K562 (cell line): ENCODE results near the gene NAA40. TPM values are rescaled to one million over a fixed set of nuclear protein-coding genes. Genes with fewer than 3 reads are reported as not detected.

Experiments
- CREM ChIP-seq: IDR thresholded peaks from 2 replicates; pipeline ENCODE4 v1.6.1; 2014; ENCODE audit warnings: antibody characterized with exemption, low read depth
- GABPB1 ChIP-seq: sonication (generic); formaldehyde crosslinking; IDR thresholded peaks from 2 replicates; pipeline ENCODE4 v1.8.0; 2022; ENCODE audit warnings: mild to moderate bottlenecking, missing genetic modification reagents
- HDAC1 ChIP-seq, 2 experiments: fragments of 450-650 bp; IDR thresholded peaks; 2 replicates each; pipeline ENCODE4 v1.6.1; 2016 to 2017; ENCODE audit warnings: inconsistent platforms in 1 of 2, mild to moderate bottlenecking in 1 of 2, moderate library complexity in 1 of 2
- JUND ChIP-seq, 2 experiments: IDR thresholded peaks; 2 replicates in 1 of 2; 3 replicates in 1 of 2; pipeline ENCODE4 v1.6.1; 2011; ENCODE audit warnings: borderline replicate concordance in 2 of 2, low read depth in 2 of 2, low read length in 2 of 2, improper control_type of control experiment in 1 of 2, missing biosample characterization in 1 of 2, missing genetic modification characterization in 1 of 2, missing genetic modification reagents in 1 of 2
- KDM5B ChIP-seq: fragments of 200-600 bp; sonication (generic); IDR thresholded peaks from 2 replicates; pipeline ENCODE4 v1.6.1; 2012; ENCODE audit warnings: low read depth, mild to moderate bottlenecking, moderate library complexity, low read length, control low read depth, inconsistent platforms; ENCODE audit not compliant: insufficient replicate concordance
- L3MBTL2 ChIP-seq: fragments of 450-650 bp; IDR thresholded peaks from 2 replicates; pipeline ENCODE4 v1.6.1; 2016; ENCODE audit warnings: mild to moderate bottlenecking, moderate library complexity
- MIER1 ChIP-seq: fragments of 450-650 bp; IDR thresholded peaks from 2 replicates; pipeline ENCODE4 v1.6.1; 2016; ENCODE audit warnings: antibody characterized with exemption, mild to moderate bottlenecking, low read depth
- NR1H2 ChIP-seq: sonication (generic); formaldehyde crosslinking; IDR thresholded peaks from 2 replicates; pipeline ENCODE4 v1.4.0; 2020; ENCODE audit warnings: mild to moderate bottlenecking, missing genetic modification reagents
- RBM22 ChIP-seq: fragments of 200-400 bp; formaldehyde crosslinking; IDR thresholded peaks from 2 replicates; pipeline ENCODE4 v1.6.1; 2018; ENCODE audit warnings: low read length, low read depth; ENCODE audit not compliant: poor library complexity, severe bottlenecking
- SIN3A ChIP-seq, 2 experiments: fragments of 150-350 bp in 1 of 2; IDR thresholded peaks; 2 replicates each; pipeline ENCODE4 v1.6.1; 2011 to 2016; ENCODE audit warnings: borderline replicate concordance in 2 of 2, low read depth in 2 of 2, low read length in 2 of 2, mild to moderate bottlenecking in 2 of 2, moderate library complexity in 2 of 2; ENCODE audit not compliant: control insufficient read depth in 1 of 2
- TAF1 ChIP-seq: IDR thresholded peaks from 2 replicates; pipeline ENCODE4 v1.6.1; 2011; ENCODE audit warnings: mild to moderate bottlenecking, low read length, moderate library complexity; ENCODE audit not compliant: insufficient read depth, control insufficient read depth, severe bottlenecking; ENCODE audit errors: extremely low read depth
- TBL1XR1 ChIP-seq, 2 experiments: IDR thresholded peaks; 2 replicates each; pipeline ENCODE4 v1.6.1; 2012; ENCODE audit warnings: improper control_type of control experiment in 2 of 2, low read length in 2 of 2, mild to moderate bottlenecking in 1 of 2
- ZNF263 ChIP-seq: sonication (generic); formaldehyde crosslinking; IDR thresholded peaks from 2 replicates; pipeline ENCODE4 v1.8.0; 2022; ENCODE audit warnings: mild to moderate bottlenecking, missing genetic modification reagents, borderline replicate concordance
- polyA plus RNA-seq, 8 experiments: library from polyadenylated mRNA; depleted of rRNA in 4 of 8; stranded (reverse) in 5 of 8; unstranded in 3 of 8; fragments of >200 nt; fragmentation: Nextera tagmentation in 2 of 8; fragmentation: Illumina TruSeq in 1 of 8; extraction: Ambion mirVana in 2 of 8; extraction: Trizol in 1 of 8; gene quantifications; 2 replicates each; pipeline versions ENCODE4 v1.2.1 to v1.2.3, GENCODE V29; 2011 to 2014; ENCODE audit warnings: inconsistent platforms in 1 of 8, missing spikeins in 1 of 8
- total RNA-seq, 7 experiments: library from RNA; depleted of rRNA in 6 of 7; stranded (reverse); fragments of >200 nt in 6 of 7; fragmentation: Illumina TruSeq in 2 of 7; extraction: Trizol in 2 of 7; gene quantifications; 2 replicates each; pipeline versions ENCODE4 v1.2.1 to v1.2.3, GENCODE V29; 2011 to 2021; ENCODE audit warnings: low replicate concordance in 1 of 7
- TF ChIP-seq, protein P1 (sequence below), 2 experiments: fragments of 450-650 bp; conservative IDR thresholded peaks; 2 replicates each; pipeline ENCODE4 v1.6.1; 2017; ENCODE audit warnings: mild to moderate bottlenecking in 2 of 2, moderate library complexity in 2 of 2
- TF ChIP-seq, protein P2 (sequence below): IDR thresholded peaks from 2 replicates; pipeline ENCODE4 v1.6.1; 2014; ENCODE audit warnings: antibody characterized with exemption
- TF ChIP-seq, protein P3 (sequence below): conservative IDR thresholded peaks from 2 replicates; pipeline ENCODE4 v1.6.1; 2011; ENCODE audit warnings: low read depth, mild to moderate bottlenecking, low read length; ENCODE audit not compliant: control insufficient read depth
- TF ChIP-seq, protein P4 (sequence below): sonication (generic); formaldehyde crosslinking; IDR thresholded peaks from 2 replicates; pipeline ENCODE4 v1.5.0; 2020; ENCODE audit warnings: missing genetic modification reagents
- TF ChIP-seq, protein P5 (sequence below): fragments of 250-450 bp; sonication (Bioruptor Pico); IDR thresholded peaks from 2 replicates; pipeline ENCODE4 v1.4.0; 2020

The NAA40 gene
- total and polyA plus RNA-seq, 9 of the 15 experiments (the other 6 are each of a cell fraction or from before 2014, with no cell fraction given), result 6.2 to 39.0 (median 23.1) TPM

DNA sequence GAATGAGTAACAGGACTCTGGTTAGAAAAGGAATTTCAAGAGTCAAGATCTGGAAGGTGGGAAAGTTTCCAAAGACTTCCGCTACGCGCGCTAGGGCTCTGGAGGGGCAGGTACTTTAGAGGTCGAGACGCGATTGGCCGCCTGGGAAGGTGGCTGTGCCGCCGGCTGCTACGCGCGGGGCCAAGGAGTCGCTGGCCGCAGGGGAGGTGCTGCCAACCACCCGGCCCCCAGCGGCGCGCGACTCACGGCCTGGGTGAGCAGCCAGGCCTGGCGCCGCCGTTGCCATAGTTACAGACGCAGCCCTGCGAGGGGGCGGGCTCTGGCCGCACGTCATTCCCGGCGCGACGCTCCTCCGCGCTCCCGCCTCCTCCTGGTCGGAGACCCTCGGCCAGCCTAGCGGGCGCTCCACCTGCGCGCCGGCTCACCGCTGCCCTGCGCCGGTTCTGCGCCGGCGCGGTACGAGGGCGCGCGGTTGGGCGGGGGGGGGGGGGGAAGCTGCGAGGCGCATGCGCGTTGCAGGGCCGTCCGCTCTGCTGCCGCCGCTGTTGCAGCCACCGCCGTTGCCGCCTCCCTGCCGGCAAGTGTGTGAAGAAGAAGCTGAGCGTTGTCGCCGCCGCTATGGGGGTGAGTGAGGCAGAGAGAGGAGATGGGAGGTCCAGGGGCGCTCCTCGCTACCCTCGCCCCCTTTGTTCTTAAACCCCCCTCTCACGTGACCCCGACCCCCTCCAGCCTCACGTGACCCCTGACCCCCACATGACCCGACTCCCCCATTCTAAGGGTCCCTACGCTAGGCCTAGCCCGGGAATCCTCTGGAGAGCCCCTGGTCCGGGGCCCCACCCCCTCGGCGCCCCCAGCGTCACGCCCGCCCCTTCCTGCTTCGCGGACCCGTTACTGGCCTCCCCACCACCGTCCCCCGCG lies at the start of gene NAA40 (continued):
- TF ChIP-seq, protein P1, sequence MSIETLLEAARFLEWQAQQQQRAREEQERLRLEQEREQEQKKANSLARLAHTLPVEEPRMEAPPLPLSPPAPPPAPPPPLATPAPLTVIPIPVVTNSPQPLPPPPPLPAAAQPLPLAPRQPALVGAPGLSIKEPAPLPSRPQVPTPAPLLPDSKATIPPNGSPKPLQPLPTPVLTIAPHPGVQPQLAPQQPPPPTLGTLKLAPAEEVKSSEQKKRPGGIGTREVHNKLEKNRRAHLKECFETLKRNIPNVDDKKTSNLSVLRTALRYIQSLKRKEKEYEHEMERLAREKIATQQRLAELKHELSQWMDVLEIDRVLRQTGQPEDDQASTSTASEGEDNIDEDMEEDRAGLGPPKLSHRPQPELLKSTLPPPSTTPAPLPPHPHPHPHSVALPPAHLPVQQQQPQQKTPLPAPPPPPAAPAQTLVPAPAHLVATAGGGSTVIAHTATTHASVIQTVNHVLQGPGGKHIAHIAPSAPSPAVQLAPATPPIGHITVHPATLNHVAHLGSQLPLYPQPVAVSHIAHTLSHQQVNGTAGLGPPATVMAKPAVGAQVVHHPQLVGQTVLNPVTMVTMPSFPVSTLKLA (conservative IDR thresholded peaks at IDR 0.05), result peak; percentile 71 to 92
- TF ChIP-seq L3MBTL2 (peak; percentile 78), TBL1XR1 (IDR thresholded peaks at IDR 0.05; ENCODE audit: low read length in 2 of 2) (peak; percentile 47 to 50; a peak in 3 of 4 replicates), RBM22 (peak; percentile 80), ZNF263 (CRISPR knock-in tag) (peak; percentile 50; the same call in 1 of the 2 replicates), GABPB1 (peak; percentile 70), CREM (peak; percentile 99), KDM5B (peak; percentile 37), NR1H2 (CRISPR knock-in tag) (no peak), TAF1 (no peak), HDAC1 (IDR thresholded peaks at IDR 0.05) (peak in 1 of 2 experiments; percentile 97; a peak in 2 of 4 replicates), SIN3A (IDR thresholded peaks at IDR 0.05; ENCODE audit: borderline replicate concordance in 2 of 2, control insufficient read depth in 1 of 2, low read depth in 2 of 2, low read length in 2 of 2) (peak; percentile 97 to 98), MIER1 (no peak), JUND (IDR thresholded peaks at IDR 0.05; ENCODE audit: borderline replicate concordance, low read depth, low read length) (peak; percentile 47; the same call in 1 of the 2 replicates), JUND (tag; IDR thresholded peaks at IDR 0.05; ENCODE audit: borderline replicate concordance, low read depth, low read length) (no peak; the same call in 2 of the 3 replicates)
- TF ChIP-seq, protein P2, sequence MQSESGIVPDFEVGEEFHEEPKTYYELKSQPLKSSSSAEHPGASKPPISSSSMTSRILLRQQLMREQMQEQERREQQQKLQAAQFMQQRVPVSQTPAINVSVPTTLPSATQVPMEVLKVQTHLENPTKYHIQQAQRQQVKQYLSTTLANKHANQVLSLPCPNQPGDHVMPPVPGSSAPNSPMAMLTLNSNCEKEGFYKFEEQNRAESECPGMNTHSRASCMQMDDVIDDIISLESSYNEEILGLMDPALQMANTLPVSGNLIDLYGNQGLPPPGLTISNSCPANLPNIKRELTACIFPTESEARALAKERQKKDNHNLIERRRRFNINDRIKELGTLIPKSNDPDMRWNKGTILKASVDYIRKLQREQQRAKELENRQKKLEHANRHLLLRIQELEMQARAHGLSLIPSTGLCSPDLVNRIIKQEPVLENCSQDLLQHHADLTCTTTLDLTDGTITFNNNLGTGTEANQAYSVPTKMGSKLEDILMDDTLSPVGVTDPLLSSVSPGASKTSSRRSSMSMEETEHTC, result peak; percentile 38; the same call in 1 of the 2 replicates
- TF ChIP-seq, protein P3, sequence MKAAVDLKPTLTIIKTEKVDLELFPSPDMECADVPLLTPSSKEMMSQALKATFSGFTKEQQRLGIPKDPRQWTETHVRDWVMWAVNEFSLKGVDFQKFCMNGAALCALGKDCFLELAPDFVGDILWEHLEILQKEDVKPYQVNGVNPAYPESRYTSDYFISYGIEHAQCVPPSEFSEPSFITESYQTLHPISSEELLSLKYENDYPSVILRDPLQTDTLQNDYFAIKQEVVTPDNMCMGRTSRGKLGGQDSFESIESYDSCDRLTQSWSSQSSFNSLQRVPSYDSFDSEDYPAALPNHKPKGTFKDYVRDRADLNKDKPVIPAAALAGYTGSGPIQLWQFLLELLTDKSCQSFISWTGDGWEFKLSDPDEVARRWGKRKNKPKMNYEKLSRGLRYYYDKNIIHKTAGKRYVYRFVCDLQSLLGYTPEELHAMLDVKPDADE, result peak; percentile 91
- TF ChIP-seq, protein P4, sequence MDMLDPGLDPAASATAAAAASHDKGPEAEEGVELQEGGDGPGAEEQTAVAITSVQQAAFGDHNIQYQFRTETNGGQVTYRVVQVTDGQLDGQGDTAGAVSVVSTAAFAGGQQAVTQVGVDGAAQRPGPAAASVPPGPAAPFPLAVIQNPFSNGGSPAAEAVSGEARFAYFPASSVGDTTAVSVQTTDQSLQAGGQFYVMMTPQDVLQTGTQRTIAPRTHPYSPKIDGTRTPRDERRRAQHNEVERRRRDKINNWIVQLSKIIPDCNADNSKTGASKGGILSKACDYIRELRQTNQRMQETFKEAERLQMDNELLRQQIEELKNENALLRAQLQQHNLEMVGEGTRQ (CRISPR knock-in tag), result peak; percentile 75
- TF ChIP-seq, protein P5, sequence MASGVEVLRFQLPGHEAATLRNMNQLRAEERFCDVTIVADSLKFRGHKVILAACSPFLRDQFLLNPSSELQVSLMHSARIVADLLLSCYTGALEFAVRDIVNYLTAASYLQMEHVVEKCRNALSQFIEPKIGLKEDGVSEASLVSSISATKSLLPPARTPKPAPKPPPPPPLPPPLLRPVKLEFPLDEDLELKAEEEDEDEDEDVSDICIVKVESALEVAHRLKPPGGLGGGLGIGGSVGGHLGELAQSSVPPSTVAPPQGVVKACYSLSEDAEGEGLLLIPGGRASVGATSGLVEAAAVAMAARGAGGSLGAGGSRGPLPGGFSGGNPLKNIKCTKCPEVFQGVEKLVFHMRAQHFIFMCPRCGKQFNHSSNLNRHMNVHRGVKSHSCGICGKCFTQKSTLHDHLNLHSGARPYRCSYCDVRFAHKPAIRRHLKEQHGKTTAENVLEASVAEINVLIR (CRISPR knock-in tag), result peak; percentile 96
